MM.1S (cell line): ENCODE data around the gene ATE1.

Experiments used
- EZH2 ChIP-seq: fragments of 300-600 bp; sonication (generic); optimal IDR thresholded peaks from 2 replicates; pipeline ENCODE3; 2017; ENCODE audit warnings: low read depth, mild to moderate bottlenecking, antibody characterized with exemption, low read length, mixed read lengths
- TF ChIP-seq, protein P1 (sequence below): fragments of 300-600 bp; sonication (generic); IDR thresholded peaks from 2 replicates; pipeline ENCODE4 v1.5.1; 2016; ENCODE audit warnings: antibody characterized with exemption, low read length, mixed read lengths

GRCh38 chr10:121765204-121765603 is 162.6 kb downstream of the ATE1 start:
- TF ChIP-seq, protein P1, sequence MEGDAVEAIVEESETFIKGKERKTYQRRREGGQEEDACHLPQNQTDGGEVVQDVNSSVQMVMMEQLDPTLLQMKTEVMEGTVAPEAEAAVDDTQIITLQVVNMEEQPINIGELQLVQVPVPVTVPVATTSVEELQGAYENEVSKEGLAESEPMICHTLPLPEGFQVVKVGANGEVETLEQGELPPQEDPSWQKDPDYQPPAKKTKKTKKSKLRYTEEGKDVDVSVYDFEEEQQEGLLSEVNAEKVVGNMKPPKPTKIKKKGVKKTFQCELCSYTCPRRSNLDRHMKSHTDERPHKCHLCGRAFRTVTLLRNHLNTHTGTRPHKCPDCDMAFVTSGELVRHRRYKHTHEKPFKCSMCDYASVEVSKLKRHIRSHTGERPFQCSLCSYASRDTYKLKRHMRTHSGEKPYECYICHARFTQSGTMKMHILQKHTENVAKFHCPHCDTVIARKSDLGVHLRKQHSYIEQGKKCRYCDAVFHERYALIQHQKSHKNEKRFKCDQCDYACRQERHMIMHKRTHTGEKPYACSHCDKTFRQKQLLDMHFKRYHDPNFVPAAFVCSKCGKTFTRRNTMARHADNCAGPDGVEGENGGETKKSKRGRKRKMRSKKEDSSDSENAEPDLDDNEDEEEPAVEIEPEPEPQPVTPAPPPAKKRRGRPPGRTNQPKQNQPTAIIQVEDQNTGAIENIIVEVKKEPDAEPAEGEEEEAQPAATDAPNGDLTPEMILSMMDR: no peak
- TF ChIP-seq EZH2: no peak
